Upper lobe of right lung (tissue), 1 donor: ENCODE results near the gene VWA8. TPM values are rescaled to one million over a fixed set of nuclear protein-coding genes. Genes with fewer than 3 reads are reported as not detected.
A peak's percentile ranks its signal among the peaks of the same experiment; 100 is the strongest.

ENCODE experiments used
- ATAC-seq: fragments of 200-7000 bp; cut with Tn5 transposase; one replicate; pipeline ENCODE4 v1.9.1; 2020; ENCODE audit warnings: mild to moderate bottlenecking, moderate library complexity
- DNase-seq: peaks from one replicate; pipeline ENCODE4 v3.0.0-alpha.2; 2020
- H3K27ac ChIP-seq: fragments of 200-600 bp; one replicate; pipeline ENCODE4 v1.8.0; 2022
- H3K27me3 ChIP-seq: fragments of 200-600 bp; one replicate; pipeline ENCODE4 v1.8.0; 2022; ENCODE audit warnings: mild to moderate bottlenecking
- H3K36me3 ChIP-seq: fragments of 200-600 bp; one replicate; pipeline ENCODE4 v1.8.0; 2022
- H3K4me1 ChIP-seq: fragments of 200-600 bp; one replicate; pipeline ENCODE4 v1.8.0; 2022
- H3K4me3 ChIP-seq: fragments of 200-600 bp; one replicate; pipeline ENCODE4 v1.8.0; 2022; ENCODE audit warnings: mild to moderate bottlenecking
- H3K9me3 ChIP-seq: fragments of 200-600 bp; one replicate; pipeline ENCODE4 v1.8.0; 2022
- CTCF ChIP-seq: fragments of 200-600 bp; IDR thresholded peaks from one replicate; pipeline ENCODE4 v1.8.0; 2022; ENCODE audit warnings: antibody characterized with exemption
- intact Hi-C: fragments of 100-400 bp; cut with DNase I; formaldehyde crosslinking; loops from one replicate; pipeline ENCODE4 v1.11.0; 2022
- total RNA-seq: library from RNA; stranded (reverse); fragmentation: NEBNext Ultra II Directional; extraction: Animal tissue kit (Norgen Biotek cat#: 25700); gene quantifications from one replicate; pipeline ENCODE4 v1.2.1, GENCODE V29; 2021
- donor health status: DM: no; HTN: yes; CAD: no; lungs with severe emphysema.

Gene VWA8
- total RNA-seq, 1 donor from 2014 or later: 20.6 TPM

- TF ChIP-seq CTCF: peak; percentile 14
- no peak for DNase-seq
- Histone ChIP-seq H3K4me3 (no peak overlapping the region), H3K27ac (no peak overlapping the region), H3K4me1 (no peaks in the 10 kb centered on the region), H3K27me3 (no peaks in the 10 kb centered on the region), H3K9me3 (no peaks in the 10 kb centered on the region), H3K36me3 (no peaks in the 10 kb centered on the region)
- intact Hi-C loops: no loop called here
- peak; percentile 17 for ATAC-seq
These were observed 18.3 kb downstream of the VWA8 start for GRCh38 chr13:41942462-41943094.

DNA sequence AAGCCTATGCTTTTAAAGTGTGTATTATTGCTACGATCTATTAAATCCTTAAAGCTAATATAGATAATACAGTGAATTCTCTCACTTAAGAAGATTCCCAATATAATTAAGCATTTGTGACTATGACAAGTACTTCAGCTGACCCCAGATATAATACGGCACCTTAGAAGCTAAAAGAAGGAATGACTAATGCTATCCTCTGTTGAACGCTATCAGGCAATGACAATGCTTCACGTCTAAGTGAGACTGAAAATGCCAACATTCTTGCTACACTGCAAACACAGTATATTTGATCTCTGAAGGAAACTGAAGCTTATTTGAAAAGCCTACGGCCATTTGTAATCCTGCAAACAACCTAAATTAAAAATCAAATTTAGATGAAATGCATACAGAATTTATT lies 19.7 kb downstream of the VWA8 start:
- H3K4me1 ChIP-seq: no peaks in the 10 kb centered on the region
- no peaks in the 10 kb centered on the region for H3K9me3 ChIP-seq
- H3K27ac ChIP-seq: no peak overlapping the region
- H3K27me3 ChIP-seq: no peaks in the 10 kb centered on the region
- no peak overlapping the region for H3K4me3 ChIP-seq
- intact Hi-C loops: no loop called here
- no peak for DNase-seq
- no peak for ATAC-seq
- TF ChIP-seq CTCF: no peak
- H3K36me3 ChIP-seq: no peaks in the 10 kb centered on the region

DNA sequence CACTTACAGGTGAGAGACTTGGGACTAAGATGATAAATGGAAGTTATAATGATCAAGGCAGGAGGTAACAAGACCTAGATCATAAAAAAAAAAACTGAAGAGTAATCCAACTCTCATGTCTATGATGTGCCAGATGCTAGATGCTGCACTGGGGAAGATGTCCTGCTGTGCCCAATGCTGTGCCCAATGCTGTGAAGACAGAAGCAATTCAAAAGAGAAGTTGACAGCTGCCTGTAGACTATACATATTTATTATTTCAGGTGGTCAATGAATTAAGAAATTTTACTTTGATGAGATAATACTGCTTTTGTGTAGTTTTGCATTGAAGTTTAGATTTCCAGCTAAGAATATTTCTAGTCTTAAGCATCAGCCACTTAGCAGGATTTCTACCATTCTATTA lies 21.5 kb downstream of the VWA8 start:
- intact Hi-C loops: no loop called here
- H3K27ac ChIP-seq: no peak overlapping the region
- no peaks in the 10 kb centered on the region for H3K36me3 ChIP-seq
- no peak for TF ChIP-seq CTCF
- H3K27me3 ChIP-seq: no peaks in the 10 kb centered on the region
- no peak overlapping the region for H3K4me3 ChIP-seq
- DNase-seq (no peak), ATAC-seq (no peak)
- no peaks in the 10 kb centered on the region for H3K4me1 ChIP-seq
- H3K9me3 ChIP-seq: no peaks in the 10 kb centered on the region

DNA sequence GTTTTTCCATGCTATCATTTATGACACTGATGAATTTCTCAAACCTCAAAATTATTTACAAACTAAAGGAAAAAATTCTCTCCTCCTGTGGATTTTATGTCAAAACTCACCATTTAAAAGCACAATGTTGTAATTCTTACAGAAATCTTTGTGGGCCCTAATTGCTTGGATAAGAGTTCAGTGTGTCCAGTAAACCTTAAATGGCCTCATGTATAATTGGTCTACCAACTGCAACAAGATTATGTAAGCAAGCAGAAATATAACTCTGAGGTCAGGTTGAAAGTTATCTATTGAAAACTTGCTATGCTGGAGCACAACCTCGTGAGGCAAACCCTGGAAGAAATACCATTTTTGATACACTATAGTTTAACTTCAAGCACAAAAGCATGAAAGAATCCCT lies 22.0 kb downstream of the VWA8 start:
- H3K9me3 ChIP-seq: no peaks in the 10 kb centered on the region
- H3K36me3 ChIP-seq: no peaks in the 10 kb centered on the region
- intact Hi-C loops: no loop called here
- no peaks in the 10 kb centered on the region for H3K27me3 ChIP-seq
- TF ChIP-seq CTCF: no peak
- H3K4me3 ChIP-seq: no peak overlapping the region
- no peaks in the 10 kb centered on the region for H3K4me1 ChIP-seq
- H3K27ac ChIP-seq: no peak overlapping the region
- DNase-seq: no peak
- no peak for ATAC-seq

GRCh38 chr13:41937388-41937787 lies 23.5 kb downstream of the VWA8 start:
- no peak for TF ChIP-seq CTCF
- intact Hi-C loops: no loop called here
- no peak overlapping the region for H3K27ac ChIP-seq
- H3K27me3 ChIP-seq: no peaks in the 10 kb centered on the region
- H3K4me3 ChIP-seq: no peak overlapping the region
- no peaks in the 10 kb centered on the region for H3K9me3 ChIP-seq
- DNase-seq (no peak), ATAC-seq (no peak)
- H3K4me1 ChIP-seq: no peaks in the 10 kb centered on the region
- no peaks in the 10 kb centered on the region for H3K36me3 ChIP-seq

DNA sequence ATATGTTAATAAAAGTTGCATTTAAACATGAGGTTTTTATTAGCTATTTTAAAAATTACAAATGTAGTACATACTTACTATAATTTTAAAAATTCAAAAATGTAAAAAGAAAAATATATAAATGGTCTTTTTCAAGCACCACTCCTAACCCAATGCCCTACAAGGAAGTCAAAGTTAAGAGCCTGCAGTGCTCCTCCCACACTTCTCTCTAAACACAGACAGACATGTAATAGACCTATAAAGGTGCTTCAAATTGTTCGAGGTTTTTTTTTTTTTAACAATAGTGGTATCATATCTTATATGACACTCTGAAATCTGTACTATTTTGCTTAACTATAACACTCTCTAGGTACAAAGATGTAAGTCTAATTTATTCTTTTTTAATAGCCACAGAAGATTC lies 25.4 kb downstream of the VWA8 start:
- no peaks in the 10 kb centered on the region for H3K27me3 ChIP-seq
- no peaks in the 10 kb centered on the region for H3K4me1 ChIP-seq
- DNase-seq (no peak), ATAC-seq (no peak)
- no peak for TF ChIP-seq CTCF
- intact Hi-C loops: no loop called here
- no peaks in the 10 kb centered on the region for H3K9me3 ChIP-seq
- H3K4me3 ChIP-seq: no peak overlapping the region
- no peak overlapping the region for H3K27ac ChIP-seq
- H3K36me3 ChIP-seq: no peaks in the 10 kb centered on the region
